ENCODE data around the gene IL17F. TPM values are rescaled to one million over a fixed set of nuclear protein-coding genes. Genes with fewer than 3 reads are reported as not detected.
"Not testable (repeated sequence)": the region's sequence is repeated elsewhere in the genome, so short reads cannot be mapped to it uniquely, and the experiment has no call there.

The IL17F gene
- total RNA-seq, 4 donors from 2014 or later = not detected

DNA sequence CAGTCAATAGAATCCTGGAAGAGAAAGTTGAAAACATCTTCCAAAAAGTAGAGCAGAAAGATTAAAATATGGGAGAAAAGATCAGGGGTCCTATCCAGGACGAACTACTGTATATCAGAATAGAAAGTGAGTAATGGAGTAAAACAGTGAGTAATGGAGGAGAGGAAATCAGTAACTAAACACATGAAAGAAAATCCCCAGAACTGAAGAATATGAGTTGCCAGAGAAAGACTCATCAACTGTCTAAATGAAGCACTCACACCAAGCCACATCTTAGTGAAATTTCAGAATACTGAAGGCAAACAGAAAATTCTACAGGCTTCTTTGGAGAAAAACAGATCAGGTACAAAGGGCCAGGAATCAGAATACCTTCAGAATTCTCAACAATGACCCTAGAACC, 43.3 kb downstream of the IL17F start:
- WGBS, 2 donors = 54% methylated on average over 1 of the region's 1 CpG; no CpG with 5 or more reads in 1 of the 2 donors
- no peak for DNase-seq (ENCODE audit: low spot score in 2 of 2)
- TF ChIP-seq POLR2A (IDR thresholded peaks at IDR 0.05) = no peak
- TF ChIP-seq, protein P1, sequence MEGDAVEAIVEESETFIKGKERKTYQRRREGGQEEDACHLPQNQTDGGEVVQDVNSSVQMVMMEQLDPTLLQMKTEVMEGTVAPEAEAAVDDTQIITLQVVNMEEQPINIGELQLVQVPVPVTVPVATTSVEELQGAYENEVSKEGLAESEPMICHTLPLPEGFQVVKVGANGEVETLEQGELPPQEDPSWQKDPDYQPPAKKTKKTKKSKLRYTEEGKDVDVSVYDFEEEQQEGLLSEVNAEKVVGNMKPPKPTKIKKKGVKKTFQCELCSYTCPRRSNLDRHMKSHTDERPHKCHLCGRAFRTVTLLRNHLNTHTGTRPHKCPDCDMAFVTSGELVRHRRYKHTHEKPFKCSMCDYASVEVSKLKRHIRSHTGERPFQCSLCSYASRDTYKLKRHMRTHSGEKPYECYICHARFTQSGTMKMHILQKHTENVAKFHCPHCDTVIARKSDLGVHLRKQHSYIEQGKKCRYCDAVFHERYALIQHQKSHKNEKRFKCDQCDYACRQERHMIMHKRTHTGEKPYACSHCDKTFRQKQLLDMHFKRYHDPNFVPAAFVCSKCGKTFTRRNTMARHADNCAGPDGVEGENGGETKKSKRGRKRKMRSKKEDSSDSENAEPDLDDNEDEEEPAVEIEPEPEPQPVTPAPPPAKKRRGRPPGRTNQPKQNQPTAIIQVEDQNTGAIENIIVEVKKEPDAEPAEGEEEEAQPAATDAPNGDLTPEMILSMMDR (IDR thresholded peaks at IDR 0.05) = no peak
- no peak overlapping the region for H3K4me3 ChIP-seq (ENCODE audit: low read depth, poor library complexity, severe bottlenecking)
- intact Hi-C loops (cut with DNase I; ENCODE audit: low total_unique reads) = no loop called here

DNA sequence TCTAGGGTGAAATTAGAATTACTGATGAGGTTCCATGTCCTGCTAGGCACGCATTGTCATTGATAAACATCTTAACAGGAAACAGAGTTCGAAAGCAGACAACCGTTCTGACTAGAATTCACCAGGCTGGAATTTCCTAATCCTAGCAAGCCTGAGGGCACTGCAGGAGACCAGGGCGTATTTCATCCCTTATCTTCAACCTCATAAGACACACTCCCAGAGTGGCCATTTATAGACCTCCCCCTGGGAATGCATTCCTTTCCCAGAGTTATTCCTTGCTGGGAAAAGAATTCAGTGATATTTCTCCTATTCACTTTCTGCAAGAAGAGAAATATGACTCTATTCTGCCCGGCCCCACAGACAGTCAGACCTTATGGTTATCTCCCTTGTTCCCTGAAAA, 44.2 kb downstream of the IL17F start:
- intact Hi-C loops (cut with DNase I; ENCODE audit: low total_unique reads); DNase-seq (ENCODE audit: low spot score in 2 of 2); H3K4me3 ChIP-seq (ENCODE audit: low read depth, poor library complexity, severe bottlenecking): not testable (repeated sequence)
- 44 to 61% methylated on average over 5 of the region's 5 CpGs for WGBS, 2 donors

DNA sequence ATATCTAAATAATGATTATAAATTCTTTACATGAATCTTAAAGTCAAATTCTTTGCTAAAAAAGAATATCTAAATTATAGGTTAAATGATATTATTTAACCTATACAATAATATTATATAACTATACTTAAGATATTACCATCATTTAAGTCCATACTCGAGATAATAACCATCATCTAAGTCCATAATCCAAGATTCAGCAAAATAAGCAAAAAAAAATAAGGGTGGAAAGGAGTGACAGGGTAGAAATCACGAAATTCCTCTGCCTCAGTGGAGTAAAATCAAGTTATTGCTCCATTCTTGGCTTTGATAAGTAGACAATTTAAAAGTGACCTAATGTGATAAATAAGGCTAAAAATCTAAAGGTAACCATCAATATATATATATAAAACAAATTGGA, 48.4 kb downstream of the IL17F start:
- TF ChIP-seq, protein P1 (IDR thresholded peaks at IDR 0.05) = no peak
- no peak for DNase-seq (ENCODE audit: low spot score in 2 of 2)
- no peak overlapping the region for H3K4me3 ChIP-seq (ENCODE audit: low read depth, poor library complexity, severe bottlenecking)
- WGBS, 2 donors = 40 to 47% methylated on average over 2 of the region's 2 CpGs
- intact Hi-C loops (cut with DNase I; ENCODE audit: low total_unique reads) = no loop called here

- WGBS, 2 donors = 60 to 70% methylated on average over 3 of the region's 3 CpGs
- no peak for TF ChIP-seq POLR2A (IDR thresholded peaks at IDR 0.05)
- TF ChIP-seq, protein P1 (IDR thresholded peaks at IDR 0.05) = no peak
- no peak for DNase-seq (ENCODE audit: low spot score in 2 of 2)
- H3K4me3 ChIP-seq (ENCODE audit: low read depth, poor library complexity, severe bottlenecking) = no peak overlapping the region
- intact Hi-C loops (cut with DNase I; ENCODE audit: low total_unique reads) = no loop called here
Observed at GRCh38 chr6:52191824-52192223, 52.5 kb downstream of the IL17F start.

DNA sequence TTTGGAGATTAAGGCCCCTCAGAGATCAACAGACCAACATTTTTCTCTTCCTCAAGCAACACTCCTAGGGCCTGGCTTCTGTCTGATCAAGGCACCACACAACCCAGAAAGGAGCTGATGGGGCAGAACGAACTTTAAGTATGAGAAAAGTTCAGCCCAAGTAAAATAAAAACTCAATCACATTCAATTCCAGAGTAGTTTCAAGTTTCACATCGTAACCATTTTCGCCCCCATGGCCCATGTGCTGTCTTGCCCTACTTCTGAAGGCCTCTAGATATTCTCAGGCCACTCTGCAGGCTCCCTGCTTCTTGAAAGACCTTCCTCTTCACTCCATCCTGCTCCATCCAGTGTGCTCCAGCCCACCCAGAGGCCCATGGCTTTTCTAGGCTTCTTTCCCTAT, 53.9 kb downstream of the IL17F start:
- TF ChIP-seq, protein P1 (IDR thresholded peaks at IDR 0.05) = no peak
- TF ChIP-seq POLR2A (IDR thresholded peaks at IDR 0.05) = no peak
- H3K4me3 ChIP-seq (ENCODE audit: low read depth, poor library complexity, severe bottlenecking) = no peak overlapping the region
- WGBS, 2 donors = 71 to 78% methylated on average over 3 of the region's 3 CpGs
- intact Hi-C loops (cut with DNase I; ENCODE audit: low total_unique reads) = no loop called here
- DNase-seq (ENCODE audit: low spot score in 2 of 2) = no peak

- no peak for DNase-seq (ENCODE audit: low spot score in 2 of 2)
- H3K4me3 ChIP-seq (ENCODE audit: low read depth, poor library complexity, severe bottlenecking) = no peak overlapping the region
- intact Hi-C loops (cut with DNase I; ENCODE audit: low total_unique reads) = no loop called here
- TF ChIP-seq POLR2A (IDR thresholded peaks at IDR 0.05) = no peak
- TF ChIP-seq, protein P1 (IDR thresholded peaks at IDR 0.05) = no peak
- 84 to 90% methylated on average over 2 of the region's 2 CpGs for WGBS, 2 donors
Observed at GRCh38 chr6:52189974-52190373, 54.3 kb downstream of the IL17F start.
